ENCODE data around the gene TMEM147. TPM values are rescaled to one million over a fixed set of nuclear protein-coding genes. Genes with fewer than 3 reads are reported as not detected.

TMEM147 gene
- total RNA-seq, 2 donors from 2014 or later: 59.4 to 67.9 TPM

DNA sequence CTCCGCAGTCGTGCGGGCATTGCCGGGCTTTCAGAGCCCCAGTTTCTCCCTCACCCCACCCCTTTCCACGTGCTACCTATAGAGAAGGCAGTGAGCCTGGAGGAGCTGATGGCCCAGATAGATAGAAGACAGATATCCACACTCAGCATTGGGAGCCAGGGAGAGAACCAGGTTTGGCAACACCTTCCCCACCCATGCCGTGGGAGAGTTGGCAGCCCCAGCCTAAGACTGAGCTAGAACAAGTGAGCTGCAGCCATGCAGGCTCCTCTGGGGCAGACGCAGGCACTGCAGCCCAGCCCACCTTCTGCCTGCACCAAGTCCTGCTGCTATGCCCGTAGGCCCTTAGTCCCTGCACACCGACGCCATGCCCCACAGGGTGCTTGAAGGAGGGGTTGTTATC is 44.8 kb upstream of the TMEM147 start:
- Histone ChIP-seq H3K4me3 (no peak overlapping the region), H3K9me3 (no peaks in the 10 kb centered on the region), H3K27ac (no peak overlapping the region), H3K36me3 (replicated peaks in 1 of 2; ENCODE audit: insufficient read depth in 1 of 2, low read depth in 2 of 2) (peaks cover 4 to 11% of the 10 kb centered on the region in 2 donors), H3K27me3 (no peaks in the 10 kb centered on the region), H3K4me1 (peaks cover under 1% of the 10 kb centered on the region)
- intact Hi-C loops (cut with DNase I): no loop called here
- TF ChIP-seq, protein P1, sequence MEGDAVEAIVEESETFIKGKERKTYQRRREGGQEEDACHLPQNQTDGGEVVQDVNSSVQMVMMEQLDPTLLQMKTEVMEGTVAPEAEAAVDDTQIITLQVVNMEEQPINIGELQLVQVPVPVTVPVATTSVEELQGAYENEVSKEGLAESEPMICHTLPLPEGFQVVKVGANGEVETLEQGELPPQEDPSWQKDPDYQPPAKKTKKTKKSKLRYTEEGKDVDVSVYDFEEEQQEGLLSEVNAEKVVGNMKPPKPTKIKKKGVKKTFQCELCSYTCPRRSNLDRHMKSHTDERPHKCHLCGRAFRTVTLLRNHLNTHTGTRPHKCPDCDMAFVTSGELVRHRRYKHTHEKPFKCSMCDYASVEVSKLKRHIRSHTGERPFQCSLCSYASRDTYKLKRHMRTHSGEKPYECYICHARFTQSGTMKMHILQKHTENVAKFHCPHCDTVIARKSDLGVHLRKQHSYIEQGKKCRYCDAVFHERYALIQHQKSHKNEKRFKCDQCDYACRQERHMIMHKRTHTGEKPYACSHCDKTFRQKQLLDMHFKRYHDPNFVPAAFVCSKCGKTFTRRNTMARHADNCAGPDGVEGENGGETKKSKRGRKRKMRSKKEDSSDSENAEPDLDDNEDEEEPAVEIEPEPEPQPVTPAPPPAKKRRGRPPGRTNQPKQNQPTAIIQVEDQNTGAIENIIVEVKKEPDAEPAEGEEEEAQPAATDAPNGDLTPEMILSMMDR (IDR thresholded peaks at IDR 0.05): no peak
- TF ChIP-seq POLR2A (IDR thresholded peaks at IDR 0.05): no peak
- DNase-seq: no peak
- ATAC-seq: no peak
- 90% methylated on average over 7 to 10 of the region's 10 CpGs for WGBS, 2 donors

DNA sequence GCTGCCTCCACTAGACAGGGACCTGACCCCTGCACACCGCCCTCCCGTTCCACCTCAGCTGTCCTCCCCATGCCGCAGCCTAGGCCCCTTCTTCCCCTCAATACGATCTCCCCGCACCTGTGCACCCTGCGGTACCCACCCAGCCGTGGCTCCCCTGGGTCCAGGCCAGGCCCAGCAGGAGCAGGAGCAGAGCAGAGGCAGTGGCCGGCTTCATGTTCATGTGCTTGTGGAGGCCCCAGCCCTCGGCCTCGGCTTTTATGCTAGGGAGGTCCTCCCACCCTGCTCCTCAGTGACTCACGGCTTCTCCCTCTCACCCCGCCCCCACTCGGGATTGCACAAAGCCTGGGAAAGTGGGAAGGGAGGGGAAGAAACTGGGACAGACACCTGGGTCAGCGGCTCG is 43.7 kb upstream of the TMEM147 start:
- DNase-seq (no peak), ATAC-seq (no peak)
- Histone ChIP-seq H3K9me3 (no peaks in the 10 kb centered on the region), H3K4me1 (no peaks in the 10 kb centered on the region), H3K27ac (no peak overlapping the region), H3K27me3 (no peaks in the 10 kb centered on the region), H3K36me3 (replicated peaks in 1 of 2; ENCODE audit: insufficient read depth in 1 of 2, low read depth in 2 of 2) (peaks cover 4 to 11% of the 10 kb centered on the region in 2 donors), H3K4me3 (no peak overlapping the region)
- TF ChIP-seq, protein P1 (IDR thresholded peaks at IDR 0.05): no peak
- no peak for TF ChIP-seq POLR2A (IDR thresholded peaks at IDR 0.05)
- 79 to 95% methylated on average over 14 to 15 of the region's 15 CpGs for WGBS, 2 donors
- intact Hi-C loops (cut with DNase I): no loop called here

DNA sequence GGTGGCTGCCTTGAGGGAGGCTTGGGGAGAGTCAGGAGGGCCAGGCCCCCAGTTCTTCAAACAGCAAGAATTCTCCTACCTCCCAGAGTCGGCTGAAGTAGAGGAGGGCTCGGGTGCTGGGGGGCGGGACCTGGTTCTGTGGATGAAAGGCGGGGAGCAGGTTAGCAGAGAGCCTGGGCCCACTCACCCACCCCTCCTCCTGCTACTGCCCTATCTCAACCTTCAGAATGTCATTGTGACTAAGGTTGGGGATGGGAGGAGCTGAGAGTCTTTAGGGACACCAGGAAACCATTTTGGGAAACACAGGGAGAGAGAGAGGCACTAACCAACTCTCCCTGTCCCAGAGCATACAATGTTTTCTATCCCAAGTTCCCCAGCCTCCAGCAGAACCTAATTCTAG is 42.7 kb upstream of the TMEM147 start:
- H3K4me1 ChIP-seq: no peaks in the 10 kb centered on the region
- no peaks in the 10 kb centered on the region for H3K9me3 ChIP-seq
- intact Hi-C loops (cut with DNase I): no loop called here
- no peak overlapping the region for H3K27ac ChIP-seq
- no peak for DNase-seq
- 85 to 89% methylated on average over 4 of the region's 4 CpGs for WGBS, 2 donors
- peaks cover 4 to 11% of the 10 kb centered on the region in 2 donors for H3K36me3 ChIP-seq (replicated peaks in 1 of 2; ENCODE audit: insufficient read depth in 1 of 2, low read depth in 2 of 2)
- ATAC-seq: no peak
- H3K4me3 ChIP-seq: no peak overlapping the region
- no peak for TF ChIP-seq POLR2A (IDR thresholded peaks at IDR 0.05)
- TF ChIP-seq, protein P1 (IDR thresholded peaks at IDR 0.05): no peak
- no peaks in the 10 kb centered on the region for H3K27me3 ChIP-seq

DNA sequence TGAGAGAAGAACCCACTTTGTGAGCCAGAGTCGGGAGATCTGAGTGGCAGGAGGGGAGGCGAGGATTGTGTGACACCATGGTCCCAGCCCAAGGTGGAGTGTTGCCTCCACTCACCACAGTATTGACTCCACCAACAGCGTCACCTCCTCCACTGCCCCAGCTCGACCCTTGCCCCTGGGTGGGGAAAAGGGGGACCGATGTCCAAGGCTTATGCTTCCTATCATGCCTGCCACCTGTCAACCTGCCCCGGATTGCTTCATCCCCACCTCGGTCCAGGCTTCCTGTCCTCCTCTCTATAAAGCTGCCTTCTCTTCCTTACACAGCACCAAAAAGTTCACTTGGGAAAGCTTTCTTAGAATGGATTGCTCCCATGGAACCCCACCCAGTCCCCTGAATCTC is 39.4 kb upstream of the TMEM147 start:
- Histone ChIP-seq H3K4me1 (peaks cover 19% of the 10 kb centered on the region), H3K27ac (no peak overlapping the region), H3K36me3 (replicated peaks in 1 of 2; ENCODE audit: insufficient read depth in 1 of 2, low read depth in 2 of 2) (peaks cover 0 to 3% of the 10 kb centered on the region in 2 donors), H3K4me3 (no peak overlapping the region), H3K9me3 (no peaks in the 10 kb centered on the region), H3K27me3 (no peaks in the 10 kb centered on the region)
- intact Hi-C loops (cut with DNase I): no loop called here
- 80 to 87% methylated on average over 7 of the region's 7 CpGs for WGBS, 2 donors
- DNase-seq: no peak
- TF ChIP-seq POLR2A (IDR thresholded peaks at IDR 0.05): no peak
- no peak for ATAC-seq

DNA sequence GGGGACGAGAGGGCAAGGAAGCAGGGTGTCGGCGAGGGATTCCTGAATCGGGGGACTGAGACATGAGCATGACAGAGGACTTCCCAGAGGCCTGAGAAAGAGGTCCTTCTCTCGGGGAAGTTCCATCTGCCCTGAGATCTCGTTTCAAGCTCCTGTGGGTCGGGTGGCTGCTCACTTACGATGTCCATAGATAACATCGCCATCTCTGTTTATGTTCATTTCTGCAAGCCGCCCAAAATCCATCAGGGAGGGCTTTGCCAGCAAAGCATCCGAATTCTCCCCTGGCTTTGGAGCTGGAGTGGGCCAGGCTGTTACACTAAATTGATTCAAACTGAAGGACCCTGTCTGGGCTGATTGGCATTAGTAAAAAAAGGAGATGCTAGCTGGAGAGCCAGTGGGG is 37.9 kb upstream of the TMEM147 start:
- TF ChIP-seq, protein P1 (IDR thresholded peaks at IDR 0.05): no peak
- no peak for TF ChIP-seq POLR2A (IDR thresholded peaks at IDR 0.05)
- H3K4me1 ChIP-seq: peaks cover 19% of the 10 kb centered on the region
- no peak overlapping the region for H3K4me3 ChIP-seq
- no peaks in the 10 kb centered on the region for H3K9me3 ChIP-seq
- ATAC-seq (no peak), DNase-seq (no peak)
- H3K27me3 ChIP-seq: no peaks in the 10 kb centered on the region
- 81 to 93% methylated on average over 10 to 11 of the region's 11 CpGs for WGBS, 2 donors
- intact Hi-C loops (cut with DNase I): no loop called here
- peaks cover 0 to 3% of the 10 kb centered on the region in 2 donors for H3K36me3 ChIP-seq (replicated peaks in 1 of 2; ENCODE audit: insufficient read depth in 1 of 2, low read depth in 2 of 2)
- H3K27ac ChIP-seq: no peak overlapping the region
